HepG2 (cell line): ENCODE measurements around the gene GPATCH4. TPM values are rescaled to one million over a fixed set of nuclear protein-coding genes. Genes with fewer than 3 reads are reported as not detected.

Source experiments
- ATAC-seq: fragments of 200-7000 bp; cut with Tn5 transposase; 3 replicates; pipeline ENCODE4 v1.9.1; 2020; ENCODE audit warnings: mild to moderate bottlenecking, moderate library complexity
- Bru-seq: library from RNA; stranded (reverse); fragments of 400-500 nt; gene quantifications from one replicate; lab custom pipeline; 2021; lab: Mats Ljungman, UMichigan
- BruChase-seq, 2 experiments: library from RNA; stranded (reverse); fragments of 400-500 nt; gene quantifications; one replicate each; lab custom pipeline; 2021; lab: Mats Ljungman, UMichigan
- BruUV-seq: library from RNA; stranded (reverse); fragments of 400-500 nt; replicated peaks from 2 replicates; lab custom pipeline; 2021; lab: Mats Ljungman, UMichigan
- CTCF ChIA-PET: fragments of 300-600 bp; formaldehyde crosslinking; extraction: SDS; loops from one replicate; lab custom pipeline; 2021; ENCODE audit warnings: low total read pairs, inconsistent platforms, low intra/inter-chr PET ratio; lab: Yijun Ruan, JAX
- POLR2A ChIA-PET: fragments of 350-600 bp; sonication (Branson Sonifier 250); formaldehyde crosslinking; loops from one replicate; lab custom pipeline; 2020; ENCODE audit warnings: antibody characterized with exemption, inconsistent platforms; lab: Yijun Ruan, JAX
- DNase-seq: peaks from one replicate; pipeline ENCODE4 v3.0.0-alpha.2; 2015; ENCODE audit warnings: low spot score
- FAIRE-seq: peaks from 3 replicates; lab custom pipeline; 2011; peaks lifted over from hg19 to GRCh38; lab: Jason Lieb, UNC
- H2AFZ ChIP-seq: one replicate; pipeline ENCODE4 v1.6.1; 2011; ENCODE audit warnings: low read length, inconsistent platforms
- H3K27ac ChIP-seq: fragments of 300-600 bp; 3 replicates; pipeline ENCODE4 v1.8.0; 2011; ENCODE audit warnings: mixed run types, mild to moderate bottlenecking, mixed read lengths, low read length, inconsistent platforms; ENCODE audit not compliant: insufficient read depth; ENCODE audit errors: extremely low read length
- H3K27me3 ChIP-seq, 2 experiments: fragments of 200-600 bp in 1 of 2; 2 replicates in 1 of 2; 3 replicates in 1 of 2; pipeline versions ENCODE4 v1.6.0 to v1.8.0; 2011; ENCODE audit warnings: low read length in 2 of 2, mild to moderate bottlenecking in 2 of 2, moderate library complexity in 2 of 2, inconsistent platforms in 1 of 2; ENCODE audit not compliant: insufficient read depth in 2 of 2, control insufficient read depth in 1 of 2
- H3K36me3 ChIP-seq, 2 experiments: fragments of 200-600 bp in 1 of 2; replicated peaks in 1 of 2; 2 replicates in 1 of 2; 3 replicates in 1 of 2; pipeline versions ENCODE4 v1.5.1 to v1.8.0; 2011; ENCODE audit warnings: low read length in 2 of 2, inconsistent platforms in 1 of 2; ENCODE audit not compliant: insufficient read depth in 2 of 2, control insufficient read depth in 1 of 2
- H3K4me1 ChIP-seq: 2 replicates; pipeline ENCODE4 v1.5.1; 2012; ENCODE audit warnings: low read length, inconsistent platforms; ENCODE audit not compliant: insufficient read depth
- H3K4me2 ChIP-seq: 2 replicates; pipeline ENCODE4 v1.6.0; 2011; ENCODE audit warnings: low read depth, low read length, inconsistent platforms
- H3K4me3 ChIP-seq, 3 experiments: fragments of 200-600 bp in 1 of 3; sonication (generic), shearing (Covaris generic) in 1 of 3; replicated peaks in 1 of 3; 2 replicates each; pipeline ENCODE4 v1.5.1; 2011 to 2016; ENCODE audit warnings: low read length in 3 of 3, inconsistent platforms in 2 of 3, low read depth in 2 of 3, mild to moderate bottlenecking in 2 of 3, control low read depth in 1 of 3, mixed read lengths in 1 of 3; ENCODE audit not compliant: insufficient read depth in 1 of 3
- H3K79me2 ChIP-seq: one replicate; pipeline ENCODE4 v1.6.1; 2011; ENCODE audit warnings: low read length, inconsistent platforms; ENCODE audit not compliant: insufficient read depth
- H3K9ac ChIP-seq: 2 replicates; pipeline ENCODE4 v1.6.0; 2011; ENCODE audit warnings: mild to moderate bottlenecking, low read depth, low read length, inconsistent platforms; ENCODE audit not compliant: insufficient read depth
- H3K9me3 ChIP-seq: 2 replicates; pipeline ENCODE4 v1.5.1; 2012; ENCODE audit warnings: mild to moderate bottlenecking, low read length
- H4K20me1 ChIP-seq: 2 replicates; pipeline ENCODE4 v1.6.0; 2011; ENCODE audit warnings: inconsistent platforms, mild to moderate bottlenecking, low read length, moderate library complexity; ENCODE audit not compliant: insufficient read depth
- LCORL ChIP-seq, 2 experiments: fragments of 450-650 bp in 1 of 2; sonication (generic) in 1 of 2; formaldehyde crosslinking in 1 of 2; IDR thresholded peaks; 2 replicates each; pipeline versions ENCODE4 v1.5.0 to v1.6.1; 2017 to 2020; ENCODE audit warnings: antibody characterized with exemption in 1 of 2, missing genetic modification reagents in 1 of 2
- NCOR1 ChIP-seq: fragments of 200-600 bp; sonication (generic); IDR thresholded peaks from 2 replicates; pipeline ENCODE4 v1.7.0; 2017; ENCODE audit warnings: antibody characterized with exemption, low read length, borderline replicate concordance
- NR2F1 ChIP-seq, 2 experiments: fragments of 450-650 bp in 1 of 2; formaldehyde crosslinking in 1 of 2; IDR thresholded peaks; 2 replicates each; pipeline versions ENCODE4 v1.5.0 to v1.6.1; 2016 to 2020; ENCODE audit warnings: mild to moderate bottlenecking in 1 of 2, missing compliant biosample characterization in 1 of 2, missing genetic modification reagents in 1 of 2, moderate library complexity in 1 of 2
- POGZ ChIP-seq: sonication (generic); formaldehyde crosslinking; IDR thresholded peaks from 2 replicates; pipeline ENCODE4 v1.4.0; 2020; ENCODE audit warnings: mild to moderate bottlenecking, missing genetic modification reagents
- RCOR2 ChIP-seq: IDR thresholded peaks from 2 replicates; pipeline ENCODE4 v1.6.1; 2016; ENCODE audit warnings: missing biosample characterization, missing genetic modification reagents
- TBL1XR1 ChIP-seq: fragments of 150-350 bp; IDR thresholded peaks from 2 replicates; pipeline ENCODE4 v1.6.1; 2014; ENCODE audit warnings: borderline replicate concordance, low read length; ENCODE audit not compliant: partially characterized antibody
- TBX2 ChIP-seq: sonication (generic); formaldehyde crosslinking; IDR thresholded peaks from 2 replicates; pipeline ENCODE4 v1.5.0; 2020; ENCODE audit warnings: missing genetic modification reagents, mild to moderate bottlenecking, borderline replicate concordance
- ZNF160 ChIP-seq: sonication (generic); formaldehyde crosslinking; IDR thresholded peaks from 2 replicates; pipeline ENCODE4 v1.8.0; 2022; ENCODE audit warnings: mild to moderate bottlenecking, inconsistent platforms, missing genetic modification reagents
- ZNF564 ChIP-seq: sonication (generic); formaldehyde crosslinking; IDR thresholded peaks from 2 replicates; pipeline ENCODE4 v1.8.1; 2023; ENCODE audit warnings: mild to moderate bottlenecking, missing genetic modification reagents
- ZNF605 ChIP-seq: sonication (generic); formaldehyde crosslinking; IDR thresholded peaks from 2 replicates; pipeline ENCODE4 v1.8.0; 2022; ENCODE audit warnings: mild to moderate bottlenecking, missing genetic modification reagents
- WGBS: methylation state at CpG from one replicate; pipeline ENCODE4 v1.1.6; 2017; ENCODE audit warnings: low lambda C conversion rate; 5-methylcytosine and 5-hydroxymethylcytosine counted together
- in situ Hi-C: cut with HindIII; loops from 2 replicates; pipeline ENCODE4 v1.10.0; 2017; ENCODE audit warnings: low pct_unique_long_range_greater_than_20kb; ENCODE audit not compliant: extremely low pct_ligation_motif_present
- intact Hi-C: fragments of 100-400 bp; cut with micrococcal nuclease; formaldehyde crosslinking; loops from one replicate; pipeline ENCODE4 v1.10.0; 2022; ENCODE audit not compliant: unreplicated experiment
- long read RNA-seq, 2 experiments: library from RNA in 1 of 2; library from polyadenylated mRNA in 1 of 2; stranded (forward) in 1 of 2; unstranded in 1 of 2; transcript quantifications; one replicate each; pipeline ENCODE4 v2.0.0, GENCODE V29; 2019 to 2022
- polyA minus RNA-seq, 3 experiments: library from RNA; depleted of rRNA, polyadenylated mRNA; stranded (reverse); fragments of >200 nt; gene quantifications; 2 replicates each; pipeline ENCODE4 v1.2.3, GENCODE V29; 2011; ENCODE audit warnings: low replicate concordance in 1 of 3
- polyA plus RNA-seq, 8 experiments: library from polyadenylated mRNA; depleted of rRNA in 3 of 8; stranded (reverse) in 7 of 8; unstranded in 1 of 8; fragments of >200 nt; fragmentation: Illumina TruSeq in 4 of 8; extraction: Trizol in 4 of 8; gene quantifications; 2 replicates each; pipeline versions ENCODE4 v1.2.1 to v1.2.3, GENCODE V29; 2011 to 2016; ENCODE audit warnings: low read depth in 4 of 8, missing spikeins in 1 of 8, mixed read lengths in 1 of 8; ENCODE audit not compliant: insufficient read depth in 1 of 8
- total RNA-seq, 5 experiments: library from RNA; depleted of rRNA; stranded (reverse); fragments of >200 nt; fragmentation: Illumina TruSeq; extraction: Trizol; gene quantifications; 2 replicates each; pipeline ENCODE4 v1.2.3, GENCODE V29; 2016; ENCODE audit warnings: low read depth in 1 of 5
- TF ChIP-seq, protein P1 (sequence below): sonication (generic); formaldehyde crosslinking; conservative IDR thresholded peaks from 2 replicates; pipeline ENCODE4 v1.4.0; 2020; ENCODE audit warnings: mild to moderate bottlenecking, missing genetic modification reagents, moderate library complexity
- TF ChIP-seq, protein P2 (sequence below): sonication (generic); formaldehyde crosslinking; IDR thresholded peaks from 2 replicates; pipeline ENCODE4 v1.4.0; 2020; ENCODE audit warnings: mild to moderate bottlenecking, missing genetic modification reagents

Gene GPATCH4
- total RNA-seq (2016; rRNA removed; fragmentation: Illumina TruSeq; extraction: Trizol) (37.9 and 43.4 TPM in 2 replicates), polyA plus RNA-seq (2011; rRNA removed) (19.2 and 20.0 TPM in 2 replicates), polyA minus RNA-seq (2011; rRNA and poly(A)+ RNA removed; ENCODE audit: low replicate concordance) (24.3 and 141 TPM in 2 replicates), Bru-seq, nascent RNA (percentile 91 among the genes with signal in this experiment), BruChase-seq, experiment 1, labeled RNA remaining after a 6-hour chase (percentile 88 among the genes with signal in this experiment), BruChase-seq, experiment 2, labeled RNA remaining after a 2-hour chase (percentile 89 among the genes with signal in this experiment)
- 7.3 and 7.7 TPM in 2 replicates for total RNA-seq (2016; cell fraction: cytosol; rRNA removed; fragmentation: Illumina TruSeq; extraction: Trizol; ENCODE audit: low read depth)
- 37.1 and 46.1 TPM in 2 replicates for total RNA-seq (2016; cell fraction: insoluble cytoplasmic fraction; rRNA removed; fragmentation: Illumina TruSeq; extraction: Trizol)
- total RNA-seq (2016; cell fraction: membrane; rRNA removed; fragmentation: Illumina TruSeq; extraction: Trizol) = 22.7 and 24.7 TPM in 2 replicates
- total RNA-seq (2016; cell fraction: nucleus; rRNA removed; fragmentation: Illumina TruSeq; extraction: Trizol) = 36.6 and 38.1 TPM in 2 replicates
- polyA plus RNA-seq (2011; cell fraction: cytosol; rRNA removed) = 13.1 and 21.0 TPM in 2 replicates
- 13.5 and 17.3 TPM in 2 replicates for polyA plus RNA-seq (2011; cell fraction: nucleus; rRNA removed)
- 26.6 and 33.5 TPM in 2 replicates for polyA plus RNA-seq (2012)
- 11.1 and 11.2 TPM in 2 replicates for polyA plus RNA-seq (2016; cell fraction: cytosol; fragmentation: Illumina TruSeq; extraction: Trizol; ENCODE audit: low read depth)
- polyA plus RNA-seq (2016; cell fraction: insoluble cytoplasmic fraction; fragmentation: Illumina TruSeq; extraction: Trizol; ENCODE audit: low read depth) = 79.1 and 79.7 TPM in 2 replicates
- 22.9 and 25.6 TPM in 2 replicates for polyA plus RNA-seq (2016; cell fraction: membrane; fragmentation: Illumina TruSeq; extraction: Trizol; ENCODE audit: low read depth)
- 59.3 and 65.1 TPM in 2 replicates for polyA plus RNA-seq (2016; cell fraction: nucleus; fragmentation: Illumina TruSeq; extraction: Trizol; ENCODE audit: insufficient read depth, low read depth)
- polyA minus RNA-seq (2011; cell fraction: cytosol; rRNA and poly(A)+ RNA removed) = 9.7 and 9.9 TPM in 2 replicates
- polyA minus RNA-seq (2011; cell fraction: nucleus; rRNA and poly(A)+ RNA removed) = 46.1 and 51.0 TPM in 2 replicates
- long read RNA-seq, experiment 1, transcript GPATCH4-201 (8 exons, 1,972 nt) = major isoform, 36 of 51 reads
- long read RNA-seq, experiment 1, partial matches to known transcripts = 3 of 51 reads
- long read RNA-seq, experiment 1, other reads (novel, unspliced or antisense) = 11 of 51 reads
- long read RNA-seq, experiment 2, transcript GPATCH4-201 (8 exons, 1,972 nt) = major isoform, 15 of 86 reads
- long read RNA-seq, experiment 2, partial matches to known transcripts = 3 of 86 reads
- long read RNA-seq, experiment 2, other reads (novel, unspliced or antisense) = 67 of 86 reads

DNA sequence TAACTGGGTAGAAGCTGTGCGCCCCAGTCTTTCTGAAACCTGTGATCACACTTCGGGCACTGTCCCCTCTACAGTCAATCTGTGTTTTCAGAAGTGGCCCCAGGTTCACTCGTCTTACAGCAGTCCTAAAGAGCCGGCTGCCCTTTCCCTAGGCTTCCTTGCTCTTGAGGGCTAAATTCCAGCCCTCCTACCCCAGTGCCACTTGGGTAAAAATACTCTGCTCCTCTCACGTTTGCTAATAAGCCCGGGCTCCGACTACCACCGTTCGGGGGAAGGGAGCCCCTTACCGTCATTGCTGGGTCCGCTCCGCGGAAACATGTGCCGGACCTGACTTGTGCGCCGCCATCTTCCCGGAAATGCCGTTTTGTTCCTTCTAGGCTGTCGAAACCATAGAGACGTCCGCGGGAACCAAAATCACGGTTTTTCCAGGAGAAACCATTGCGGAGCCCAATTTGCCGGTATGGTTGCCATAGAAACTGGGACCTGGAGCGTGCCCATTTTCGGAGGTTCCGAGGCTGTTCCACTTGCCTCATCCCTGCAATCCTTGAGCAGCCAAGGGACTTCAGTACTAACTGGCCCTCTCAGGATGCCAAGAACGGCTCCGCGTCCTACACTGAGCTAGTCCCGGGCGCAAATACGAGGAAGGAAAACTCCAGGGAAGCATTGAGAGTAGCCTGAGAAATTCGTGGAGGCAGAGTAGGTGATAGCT lies at the start of gene GPATCH4:
Gene GPATCH4, minus strand, starts transcription at position 358 of the 709 bp plus-strand sequence.
- peaks cover 19% of the 10 kb centered on the region for H3K79me2 ChIP-seq
- H3K9ac ChIP-seq = peak within 1 kb of the TSS; percentile 86
- TF ChIP-seq NR2F1 (CRISPR knock-in tag; IDR thresholded peaks at IDR 0.05) = no peak
- 0 out of 2 replicates have a peak, but pooled peaks have one; percentile 60 for TF ChIP-seq ZNF564 (CRISPR knock-in tag)
- no peak for TF ChIP-seq NCOR1
- TF ChIP-seq ZNF160 (CRISPR knock-in tag) = 0 out of 2 replicates have a peak, but pooled peaks have one; percentile 52
- TF ChIP-seq, protein P1, sequence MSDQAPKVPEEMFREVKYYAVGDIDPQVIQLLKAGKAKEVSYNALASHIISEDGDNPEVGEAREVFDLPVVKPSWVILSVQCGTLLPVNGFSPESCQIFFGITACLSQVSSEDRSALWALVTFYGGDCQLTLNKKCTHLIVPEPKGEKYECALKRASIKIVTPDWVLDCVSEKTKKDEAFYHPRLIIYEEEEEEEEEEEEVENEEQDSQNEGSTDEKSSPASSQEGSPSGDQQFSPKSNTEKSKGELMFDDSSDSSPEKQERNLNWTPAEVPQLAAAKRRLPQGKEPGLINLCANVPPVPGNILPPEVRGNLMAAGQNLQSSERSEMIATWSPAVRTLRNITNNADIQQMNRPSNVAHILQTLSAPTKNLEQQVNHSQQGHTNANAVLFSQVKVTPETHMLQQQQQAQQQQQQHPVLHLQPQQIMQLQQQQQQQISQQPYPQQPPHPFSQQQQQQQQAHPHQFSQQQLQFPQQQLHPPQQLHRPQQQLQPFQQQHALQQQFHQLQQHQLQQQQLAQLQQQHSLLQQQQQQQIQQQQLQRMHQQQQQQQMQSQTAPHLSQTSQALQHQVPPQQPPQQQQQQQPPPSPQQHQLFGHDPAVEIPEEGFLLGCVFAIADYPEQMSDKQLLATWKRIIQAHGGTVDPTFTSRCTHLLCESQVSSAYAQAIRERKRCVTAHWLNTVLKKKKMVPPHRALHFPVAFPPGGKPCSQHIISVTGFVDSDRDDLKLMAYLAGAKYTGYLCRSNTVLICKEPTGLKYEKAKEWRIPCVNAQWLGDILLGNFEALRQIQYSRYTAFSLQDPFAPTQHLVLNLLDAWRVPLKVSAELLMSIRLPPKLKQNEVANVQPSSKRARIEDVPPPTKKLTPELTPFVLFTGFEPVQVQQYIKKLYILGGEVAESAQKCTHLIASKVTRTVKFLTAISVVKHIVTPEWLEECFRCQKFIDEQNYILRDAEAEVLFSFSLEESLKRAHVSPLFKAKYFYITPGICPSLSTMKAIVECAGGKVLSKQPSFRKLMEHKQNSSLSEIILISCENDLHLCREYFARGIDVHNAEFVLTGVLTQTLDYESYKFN (CRISPR knock-in tag) = peak; percentile 23; the same call in 1 of the 2 replicates
- peak; percentile 40; the same call in 1 of the 2 replicates for TF ChIP-seq ZNF605
- TF ChIP-seq POGZ (CRISPR knock-in tag) = peak; percentile 78
- no peak for TF ChIP-seq LCORL (IDR thresholded peaks at IDR 0.05)
- peak; percentile 70 for TF ChIP-seq LCORL (CRISPR knock-in tag; IDR thresholded peaks at IDR 0.05)
- 0 out of 2 replicates have a peak, but pooled peaks have one; percentile 33 for TF ChIP-seq RCOR2 (CRISPR knock-in tag)
- TF ChIP-seq, protein P2, sequence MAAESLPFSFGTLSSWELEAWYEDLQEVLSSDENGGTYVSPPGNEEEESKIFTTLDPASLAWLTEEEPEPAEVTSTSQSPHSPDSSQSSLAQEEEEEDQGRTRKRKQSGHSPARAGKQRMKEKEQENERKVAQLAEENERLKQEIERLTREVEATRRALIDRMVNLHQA (CRISPR knock-in tag) = no peak
- TF ChIP-seq TBX2 (CRISPR knock-in tag) = peak; percentile 72
- TF ChIP-seq TBL1XR1 = no peak

More for the DNA sequence above, at the start of gene GPATCH4:
- Histone ChIP-seq H3K36me3 (peaks cover 7 to 23% of the 10 kb centered on the region in 2 experiments; a peak in 4 of 5 replicates), H3K4me2 (peak within 1 kb of the TSS; percentile 92), H3K9me3 (no peaks in the 10 kb centered on the region), H3K4me3 (peak within 1 kb of the TSS; percentile 84 to 94 (median 85)), H3K27me3 (no peaks in the 10 kb centered on the region), H2AFZ (peak within 1 kb of the TSS; percentile 99), H4K20me1 (no peaks in the 10 kb centered on the region), H3K27ac (peak within 1 kb of the TSS; percentile 80), H3K4me1 (peaks cover 27% of the 10 kb centered on the region)
- in situ Hi-C loops = no loop called here
- DNase-seq (peak; percentile 73), FAIRE-seq (peak; percentile 76), ATAC-seq (peak; percentile 86)
- WGBS = 0% methylated on average over 27 of the region's 35 CpGs
- BruUV-seq = no TSS peak
- CTCF ChIA-PET = no interaction called here
- intact Hi-C loops = no loop called here
- POLR2A ChIA-PET = interaction anchor here (0.8 to 2.2 kb wide), 3 partner anchors 10 to 144 kb away, joined by 3 to 36 read pairs (median 6); partner anchors contain the start of gene NAXE
